Endothelial cell (in vitro differentiated cells): ENCODE results near the gene RIMBP2. TPM values are rescaled to one million over a fixed set of nuclear protein-coding genes. Genes with fewer than 3 reads are reported as not detected.
"Not testable (repeated sequence)": the region's sequence is repeated elsewhere in the genome, so short reads cannot be mapped to it uniquely, and the experiment has no call there.

Source experiments
- DNase-seq: peaks from one replicate; pipeline ENCODE4 v3.0.0; 2021; ENCODE audit warnings: low spot score
- H3K27ac Mint-ChIP-seq: one replicate; pipeline ENCODE4 v1.8.0; 2021; ENCODE audit warnings: mixed read lengths, inconsistent platforms; ENCODE audit not compliant: unreplicated experiment
- H3K27me3 Mint-ChIP-seq: one replicate; pipeline ENCODE4 v1.8.0; 2021; ENCODE audit warnings: mild to moderate bottlenecking, moderate library complexity, mixed read lengths, inconsistent platforms; ENCODE audit not compliant: unreplicated experiment
- H3K36me3 Mint-ChIP-seq: one replicate; pipeline ENCODE4 v1.8.0; 2021; ENCODE audit warnings: mild to moderate bottlenecking, low read depth, mixed read lengths, inconsistent platforms; ENCODE audit not compliant: unreplicated experiment
- H3K4me1 Mint-ChIP-seq: one replicate; pipeline ENCODE4 v1.8.0; 2021; ENCODE audit warnings: mild to moderate bottlenecking, mixed read lengths, inconsistent platforms; ENCODE audit not compliant: unreplicated experiment
- H3K4me3 Mint-ChIP-seq: one replicate; pipeline ENCODE4 v1.8.0; 2021; ENCODE audit warnings: mild to moderate bottlenecking, mixed read lengths, inconsistent platforms; ENCODE audit not compliant: unreplicated experiment
- H3K9me3 Mint-ChIP-seq: one replicate; pipeline ENCODE4 v1.8.0; 2021; ENCODE audit warnings: mixed read lengths, inconsistent platforms; ENCODE audit not compliant: unreplicated experiment
- CTCF ChIP-seq: fragments of 200-600 bp; sonication (generic); IDR thresholded peaks from one replicate; pipeline ENCODE4 v1.5.0; 2021; ENCODE audit warnings: antibody characterized with exemption; ENCODE audit not compliant: unreplicated experiment
- total RNA-seq: library from RNA; stranded (reverse); fragmentation: NEBNext Ultra II Directional; extraction: Animal tissue kit (Norgen Biotek cat#: 25700); gene quantifications from one replicate; pipeline ENCODE4 v1.2.1, GENCODE V29; 2021; ENCODE audit not compliant: unreplicated experiment

RIMBP2 gene
- total RNA-seq, 1 donor from 2014 or later = 1.4 TPM

- Mint-ChIP-seq H3K4me1 (no peaks in the 10 kb centered on the region), H3K27me3 (peaks cover 15% of the 10 kb centered on the region), H3K36me3 (peaks cover 3% of the 10 kb centered on the region), H3K4me3 (no peak overlapping the region), H3K9me3 (peaks cover 24% of the 10 kb centered on the region), H3K27ac (no peak overlapping the region)
- TF ChIP-seq CTCF = no peak
- DNase-seq = no peak
Measured at GRCh38 chr12:130689408-130690405, 26.4 kb downstream of the RIMBP2 start.

GRCh38 chr12:130688999-130689398 is 27.1 kb downstream of the RIMBP2 start:
- Mint-ChIP-seq H3K27me3 (peaks cover 11% of the 10 kb centered on the region), H3K9me3 (peaks cover 26% of the 10 kb centered on the region)
- not testable (repeated sequence) for H3K36me3 Mint-ChIP-seq, H3K4me1 Mint-ChIP-seq, H3K27ac Mint-ChIP-seq, H3K4me3 Mint-ChIP-seq, DNase-seq

- Mint-ChIP-seq H3K4me1 (no peaks in the 10 kb centered on the region), H3K36me3 (peaks cover 3% of the 10 kb centered on the region), H3K9me3 (peaks cover 28% of the 10 kb centered on the region), H3K4me3 (no peak overlapping the region), H3K27me3 (peaks cover 11% of the 10 kb centered on the region), H3K27ac (no peak overlapping the region)
- no peak for TF ChIP-seq CTCF
- no peak for DNase-seq
Measured at GRCh38 chr12:130687796-130688778, 28.0 kb downstream of the RIMBP2 start.

- peaks cover 9% of the 10 kb centered on the region for H3K27me3 Mint-ChIP-seq
- H3K4me1 Mint-ChIP-seq = no peaks in the 10 kb centered on the region
- peaks cover 22% of the 10 kb centered on the region for H3K9me3 Mint-ChIP-seq
- no peak for DNase-seq
- peaks cover 3% of the 10 kb centered on the region for H3K36me3 Mint-ChIP-seq
- no peak overlapping the region for H3K27ac Mint-ChIP-seq
- TF ChIP-seq CTCF = no peak
- no peak overlapping the region for H3K4me3 Mint-ChIP-seq
Measured at GRCh38 chr12:130687190-130687589, 28.9 kb downstream of the RIMBP2 start.

- no peak for TF ChIP-seq CTCF
- Mint-ChIP-seq H3K36me3 (peaks cover 3% of the 10 kb centered on the region), H3K4me1 (no peaks in the 10 kb centered on the region), H3K27ac (no peak overlapping the region), H3K9me3 (peaks cover 16% of the 10 kb centered on the region), H3K27me3 (peaks cover 9% of the 10 kb centered on the region), H3K4me3 (no peak overlapping the region)
- DNase-seq = no peak
Measured at GRCh38 chr12:130686511-130686991, 29.5 kb downstream of the RIMBP2 start.
